CD14-positive monocyte (primary cell): ENCODE results near the gene FADS2. TPM values are rescaled to one million over a fixed set of nuclear protein-coding genes. Genes with fewer than 3 reads are reported as not detected.
A peak's percentile ranks its signal among the peaks of the same experiment; 100 is the strongest.

Experiments
- DNase-seq, 3 donors: peaks; one replicate each; pipeline ENCODE4 v3.0.0-alpha.2; 2011 to 2022
- H2AFZ ChIP-seq: 2 replicates; pipeline ENCODE4 v1.6.0; 2012; ENCODE audit warnings: mild to moderate bottlenecking, low read depth, low read length, inconsistent platforms; ENCODE audit not compliant: insufficient read depth, poor library complexity, severe bottlenecking
- H3K27ac ChIP-seq, 2 donors: 1 replicate in 1 of 2; 2 replicates in 1 of 2; pipeline ENCODE4 v1.5.1; 2012 to 2013; ENCODE audit warnings: low read length in 2 of 2, control low read depth in 1 of 2, inconsistent platforms in 1 of 2, low read depth in 1 of 2, mild to moderate bottlenecking in 1 of 2
- H3K27me3 ChIP-seq, 2 donors: one replicate each; pipeline versions ENCODE4 v1.6.0 to v1.6.1; 2011 to 2013; ENCODE audit warnings: low read length in 2 of 2; ENCODE audit not compliant: control insufficient read depth in 2 of 2, insufficient read depth in 2 of 2
- H3K36me3 ChIP-seq, 2 donors: replicated peaks in 1 of 2; 1 replicate in 1 of 2; 2 replicates in 1 of 2; pipeline versions ENCODE4 v1.5.1 to v1.6.1; 2012 to 2013; ENCODE audit warnings: low read length in 2 of 2, control low read depth in 1 of 2, inconsistent platforms in 1 of 2, mild to moderate bottlenecking in 1 of 2; ENCODE audit not compliant: insufficient read depth in 2 of 2, control insufficient read depth in 1 of 2
- H3K4me1 ChIP-seq, 2 donors: 1 replicate in 1 of 2; 2 replicates in 1 of 2; pipeline versions ENCODE4 v1.5.1 to v1.6.1; 2012 to 2013; ENCODE audit warnings: low read length in 2 of 2, control low read depth in 1 of 2, inconsistent platforms in 1 of 2, mild to moderate bottlenecking in 1 of 2, moderate library complexity in 1 of 2; ENCODE audit not compliant: insufficient read depth in 2 of 2, control insufficient read depth in 1 of 2
- H3K4me2 ChIP-seq: replicated peaks from 2 replicates; pipeline ENCODE3; 2012; ENCODE audit warnings: low read length, moderate library complexity, mild to moderate bottlenecking; ENCODE audit not compliant: poor library complexity, severe bottlenecking; ENCODE audit errors: extremely low read depth
- H3K4me3 ChIP-seq, 3 experiments: fragments of 200-600 bp in 1 of 3; sonication (generic) in 1 of 3; replicated peaks in 1 of 3; 1 replicate in 2 of 3; 2 replicates in 1 of 3; pipeline ENCODE4 v1.5.1; 2011 to 2013; ENCODE audit warnings: low read length in 3 of 3, mild to moderate bottlenecking in 3 of 3, control low read depth in 2 of 3, low read depth in 2 of 3, inconsistent platforms in 1 of 3, moderate library complexity in 1 of 3
- H3K79me2 ChIP-seq: 2 replicates; pipeline ENCODE4 v1.6.0; 2012; ENCODE audit warnings: mild to moderate bottlenecking, control low read depth, inconsistent platforms, low read length, moderate library complexity; ENCODE audit not compliant: insufficient read depth
- H3K9ac ChIP-seq: 2 replicates; pipeline ENCODE4 v1.6.0; 2017; ENCODE audit warnings: low read length, mild to moderate bottlenecking; ENCODE audit not compliant: insufficient read depth, poor library complexity, severe bottlenecking
- H3K9me3 ChIP-seq, 2 donors: replicated peaks in 1 of 2; 1 replicate in 1 of 2; 2 replicates in 1 of 2; pipeline versions ENCODE4 v1.5.1 to v1.6.1; 2012 to 2013; ENCODE audit warnings: low read length in 2 of 2, control low read depth in 1 of 2; ENCODE audit not compliant: control insufficient read depth in 1 of 2, insufficient read depth in 1 of 2
- H4K20me1 ChIP-seq: 2 replicates; pipeline ENCODE4 v1.6.0; 2012; ENCODE audit warnings: mild to moderate bottlenecking, low read length, control low read depth, moderate library complexity; ENCODE audit not compliant: insufficient read depth
- H3K27ac Mint-ChIP-seq, 7 donors: one replicate each; pipeline ENCODE4 v1.8.0; 2020; ENCODE audit warnings: mild to moderate bottlenecking in 7 of 7, mixed read lengths in 7 of 7, moderate library complexity in 6 of 7, inconsistent platforms in 2 of 7
- H3K27me3 Mint-ChIP-seq, 3 donors: one replicate each; pipeline ENCODE4 v1.8.0; 2021 to 2022; ENCODE audit warnings: low read depth in 3 of 3, mild to moderate bottlenecking in 3 of 3, mixed read lengths in 3 of 3, moderate library complexity in 3 of 3, inconsistent platforms in 1 of 3
- H3K36me3 Mint-ChIP-seq, 2 donors: one replicate each; pipeline ENCODE4 v1.8.0; 2020; ENCODE audit warnings: mixed read lengths in 2 of 2, inconsistent platforms in 1 of 2, mild to moderate bottlenecking in 1 of 2
- H3K4me1 Mint-ChIP-seq: one replicate; pipeline ENCODE4 v1.8.0; 2020; ENCODE audit warnings: mild to moderate bottlenecking, mixed read lengths
- H3K4me3 Mint-ChIP-seq, 2 donors: one replicate each; pipeline ENCODE4 v1.8.0; 2020; ENCODE audit warnings: mild to moderate bottlenecking in 2 of 2, mixed read lengths in 2 of 2, moderate library complexity in 1 of 2
- H3K9me3 Mint-ChIP-seq, 7 donors: one replicate each; pipeline ENCODE4 v1.8.0; 2020 to 2022; ENCODE audit warnings: mixed read lengths in 7 of 7, mild to moderate bottlenecking in 6 of 7, moderate library complexity in 6 of 7, inconsistent platforms in 2 of 7
- WGBS: methylation state at CpG from one replicate; pipeline ENCODE4 v1.1.5; 2013; ENCODE audit warnings: missing lambda C conversion rate; ENCODE audit not compliant: insufficient coverage; 5-methylcytosine and 5-hydroxymethylcytosine counted together
- intact Hi-C, 2 donors: fragments of 100-400 bp; cut with micrococcal nuclease; formaldehyde crosslinking; loops; one replicate each; pipeline versions ENCODE4 v1.15.0 to v1.15.1; 2023
- polyA plus RNA-seq, 3 donors: library from polyadenylated mRNA; depleted of rRNA in 1 of 3; unstranded in 2 of 3; stranded (reverse) in 1 of 3; fragments of 300-500 nt in 2 of 3; fragments of >200 nt in 1 of 3; fragmentation: Illumina TruSeq in 2 of 3; gene quantifications; 1 replicate in 2 of 3; 2 replicates in 1 of 3; pipeline ENCODE4 v1.2.3, GENCODE V29; 2012 to 2021
- TF ChIP-seq, protein P1 (sequence below): fragments of 200-600 bp; IDR thresholded peaks from one replicate; pipeline ENCODE4 v1.8.0; 2022; ENCODE audit warnings: antibody characterized with exemption, mild to moderate bottlenecking

FADS2 gene
- polyA plus RNA-seq, 3 donors = 5.1 to 19.9 (median 6.4) TPM

DNA sequence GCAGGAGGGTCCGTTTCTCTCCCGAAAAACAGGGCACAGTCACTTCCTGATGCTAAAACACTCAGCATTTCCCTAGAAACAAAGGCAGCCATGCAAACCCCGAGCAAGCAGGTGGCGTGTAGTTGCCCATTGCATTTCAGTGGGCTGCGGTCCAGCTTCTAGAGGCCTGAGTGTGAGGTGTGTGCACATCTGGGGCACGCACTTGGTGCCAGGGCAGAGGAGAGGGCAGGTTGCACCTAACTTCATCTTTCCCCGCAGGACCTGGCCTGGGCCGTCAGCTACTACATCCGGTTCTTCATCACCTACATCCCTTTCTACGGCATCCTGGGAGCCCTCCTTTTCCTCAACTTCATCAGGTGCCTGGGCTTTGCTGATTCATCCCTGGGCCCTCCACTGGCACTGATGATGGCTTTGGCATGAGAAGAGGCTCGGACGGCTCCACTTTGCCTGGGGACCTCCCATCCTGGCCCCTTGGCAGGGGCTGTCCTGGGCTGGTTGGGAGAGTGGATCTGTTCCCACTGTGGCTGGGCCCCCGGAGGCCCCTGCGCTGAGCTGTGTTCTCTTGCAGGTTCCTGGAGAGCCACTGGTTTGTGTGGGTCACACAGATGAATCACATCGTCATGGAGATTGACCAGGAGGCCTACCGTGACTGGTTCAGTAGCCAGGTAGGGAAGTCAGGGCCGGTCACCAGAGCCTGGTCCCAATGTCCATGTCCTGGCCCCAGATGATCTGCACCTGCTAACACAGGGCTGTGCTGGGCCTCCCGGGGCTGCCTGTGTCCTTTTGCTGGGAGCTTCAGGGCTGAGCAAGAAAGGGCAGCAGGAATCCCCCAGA is 34.8 kb downstream of the FADS2 start:
- no peak overlapping the region for H3K9ac ChIP-seq
- Mint-ChIP-seq H3K27me3 (peaks cover 0 to 2% (median 0%) of the 10 kb centered on the region in 3 donors), H3K9me3 (no peaks in the 10 kb centered on the region), H3K27ac (peak overlapping the region in 2 of 7 donors; percentile 50 to 63), H3K36me3 (peaks cover 21 to 75% of the 10 kb centered on the region in 2 donors), H3K4me3 (no peak overlapping the region), H3K4me1 (no peaks in the 10 kb centered on the region)
- no peak overlapping the region for H2AFZ ChIP-seq
- no peak for DNase-seq
- no peak overlapping the region for H3K4me3 ChIP-seq
- intact Hi-C loops = no loop called here
- 94% methylated on average over 15 of the region's 18 CpGs for WGBS
- no peaks in the 10 kb centered on the region for H3K27me3 ChIP-seq
- no peaks in the 10 kb centered on the region for H3K4me1 ChIP-seq
- no peaks in the 10 kb centered on the region for H3K79me2 ChIP-seq
- H4K20me1 ChIP-seq = no peaks in the 10 kb centered on the region
- no peaks in the 10 kb centered on the region for H3K9me3 ChIP-seq
- no peak overlapping the region for H3K27ac ChIP-seq
- no peak overlapping the region for H3K4me2 ChIP-seq
- H3K36me3 ChIP-seq = peaks cover 4 to 24% of the 10 kb centered on the region in 2 donors
- TF ChIP-seq, protein P1, sequence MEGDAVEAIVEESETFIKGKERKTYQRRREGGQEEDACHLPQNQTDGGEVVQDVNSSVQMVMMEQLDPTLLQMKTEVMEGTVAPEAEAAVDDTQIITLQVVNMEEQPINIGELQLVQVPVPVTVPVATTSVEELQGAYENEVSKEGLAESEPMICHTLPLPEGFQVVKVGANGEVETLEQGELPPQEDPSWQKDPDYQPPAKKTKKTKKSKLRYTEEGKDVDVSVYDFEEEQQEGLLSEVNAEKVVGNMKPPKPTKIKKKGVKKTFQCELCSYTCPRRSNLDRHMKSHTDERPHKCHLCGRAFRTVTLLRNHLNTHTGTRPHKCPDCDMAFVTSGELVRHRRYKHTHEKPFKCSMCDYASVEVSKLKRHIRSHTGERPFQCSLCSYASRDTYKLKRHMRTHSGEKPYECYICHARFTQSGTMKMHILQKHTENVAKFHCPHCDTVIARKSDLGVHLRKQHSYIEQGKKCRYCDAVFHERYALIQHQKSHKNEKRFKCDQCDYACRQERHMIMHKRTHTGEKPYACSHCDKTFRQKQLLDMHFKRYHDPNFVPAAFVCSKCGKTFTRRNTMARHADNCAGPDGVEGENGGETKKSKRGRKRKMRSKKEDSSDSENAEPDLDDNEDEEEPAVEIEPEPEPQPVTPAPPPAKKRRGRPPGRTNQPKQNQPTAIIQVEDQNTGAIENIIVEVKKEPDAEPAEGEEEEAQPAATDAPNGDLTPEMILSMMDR = no peak

DNA sequence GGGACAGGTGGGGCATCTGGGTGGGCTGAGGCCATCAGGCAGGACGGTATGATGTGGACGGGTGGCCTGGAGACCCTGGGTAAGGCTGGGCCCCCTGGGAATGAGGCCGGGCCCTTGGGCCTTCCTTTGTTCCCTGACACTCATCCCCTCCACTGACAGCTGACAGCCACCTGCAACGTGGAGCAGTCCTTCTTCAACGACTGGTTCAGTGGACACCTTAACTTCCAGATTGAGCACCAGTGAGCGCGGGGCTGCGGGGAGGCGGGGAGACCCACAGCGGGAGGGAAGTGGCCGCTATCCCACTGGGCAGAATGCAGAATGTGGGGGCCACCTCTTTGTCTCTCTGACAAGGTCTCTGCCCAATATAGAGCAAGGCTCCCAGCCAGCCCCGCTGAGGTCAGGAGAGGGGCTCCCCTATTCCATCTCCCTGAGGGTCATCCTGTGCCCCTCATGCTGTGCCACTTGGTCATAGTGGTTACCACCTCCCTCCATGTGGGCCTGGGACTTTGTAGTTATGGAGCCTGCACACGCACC is 35.5 kb downstream of the FADS2 start:
- Mint-ChIP-seq H3K4me1 (no peaks in the 10 kb centered on the region), H3K36me3 (peaks cover 21 to 70% of the 10 kb centered on the region in 2 donors), H3K4me3 (no peak overlapping the region), H3K9me3 (no peaks in the 10 kb centered on the region), H3K27me3 (peaks cover 0 to 2% (median 0%) of the 10 kb centered on the region in 3 donors), H3K27ac (no peak overlapping the region)
- intact Hi-C loops = no loop called here
- no peaks in the 10 kb centered on the region for H3K27me3 ChIP-seq
- H3K79me2 ChIP-seq = no peaks in the 10 kb centered on the region
- no peak overlapping the region for H3K4me2 ChIP-seq
- H3K4me1 ChIP-seq = no peaks in the 10 kb centered on the region
- WGBS = 95% methylated on average over 10 of the region's 13 CpGs
- H3K36me3 ChIP-seq = peaks cover 4 to 24% of the 10 kb centered on the region in 2 donors
- TF ChIP-seq, protein P1 = no peak
- no peak overlapping the region for H3K27ac ChIP-seq
- DNase-seq = no peak
- no peak overlapping the region for H3K9ac ChIP-seq
- H4K20me1 ChIP-seq = no peaks in the 10 kb centered on the region
- no peaks in the 10 kb centered on the region for H3K9me3 ChIP-seq
- no peak overlapping the region for H2AFZ ChIP-seq
- no peak overlapping the region for H3K4me3 ChIP-seq
